Fibroblast of mammary gland (primary cell): ENCODE data around the gene MROH9.

Source experiments
- DNase-seq: peaks from one replicate; pipeline ENCODE4 v3.0.0-alpha.2; 2010; ENCODE audit warnings: low read depth
- H3K4me3 ChIP-seq: 2 replicates; pipeline ENCODE4 v1.5.1; 2011; ENCODE audit warnings: low read depth, mild to moderate bottlenecking, low read length, moderate library complexity; ENCODE audit not compliant: control insufficient read depth
- CTCF ChIP-seq: conservative IDR thresholded peaks from 2 replicates; pipeline ENCODE4 v1.5.1; 2011; ENCODE audit warnings: low read depth, low read length, inconsistent platforms; ENCODE audit not compliant: control insufficient read depth, insufficient read depth

MROH9 gene

GRCh38 chr1:171110621-171111326 lies 175.4 kb downstream of the MROH9 start:
- DNase-seq: peak; percentile 76
- H3K4me3 ChIP-seq: no peak overlapping the region
- TF ChIP-seq CTCF: no peak

DNA sequence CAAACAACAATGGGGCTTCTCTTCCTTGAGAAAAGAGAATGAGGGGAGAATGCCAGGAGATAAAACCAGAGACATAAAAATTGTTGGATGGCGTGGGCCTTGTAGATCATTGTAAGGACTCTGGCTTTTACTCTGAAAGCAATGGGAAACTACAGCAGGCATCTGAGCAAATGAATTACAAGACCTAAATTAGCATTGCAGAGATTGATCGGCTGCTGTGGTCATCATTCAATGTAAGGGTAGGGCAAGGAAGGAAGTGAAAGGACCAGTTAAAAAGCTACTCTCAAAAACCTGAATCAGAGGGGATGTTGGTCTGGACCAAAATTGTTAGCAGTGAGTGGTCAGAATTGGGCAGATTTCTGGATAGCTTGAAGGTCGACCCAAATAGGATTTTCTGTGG lies 176.8 kb downstream of the MROH9 start:
- no peak for TF ChIP-seq CTCF
- no peak overlapping the region for H3K4me3 ChIP-seq
- DNase-seq: no peak

DNA sequence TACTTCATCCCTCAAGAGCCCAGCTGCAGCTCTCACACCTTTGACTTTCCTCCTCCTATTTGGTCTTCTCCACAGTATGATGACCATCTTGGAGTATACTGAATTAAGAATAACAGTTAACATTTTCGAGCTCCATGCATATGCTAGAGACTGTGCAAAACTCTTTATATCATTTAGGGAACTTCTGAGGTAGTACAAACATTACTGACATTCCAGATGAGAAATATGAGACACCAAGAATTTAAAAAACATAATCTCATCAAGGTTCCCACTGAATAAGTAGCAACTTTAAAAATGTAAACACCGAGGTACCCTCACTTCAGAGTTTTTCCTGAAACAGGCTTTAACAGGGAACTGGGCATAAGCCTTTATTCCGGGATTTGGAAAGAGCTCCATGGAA lies 178.0 kb downstream of the MROH9 start:
- TF ChIP-seq CTCF: no peak
- no peak for DNase-seq
- H3K4me3 ChIP-seq: no peak overlapping the region
